HUES48 (cell line): Measurements from ENCODE around the gene RNF167.
A peak's percentile ranks its signal among the peaks of the same experiment; 100 is the strongest.
"Not testable (repeated sequence)": the region's sequence is repeated elsewhere in the genome, so short reads cannot be mapped to it uniquely, and the experiment has no call there.

Source experiments
- H3K27ac ChIP-seq: one replicate; pipeline ENCODE4 v1.7.0; 2013; ENCODE audit warnings: low read depth, low read length, inconsistent platforms
- H3K27me3 ChIP-seq: 2 replicates; pipeline ENCODE4 v1.6.1; 2013; ENCODE audit warnings: mild to moderate bottlenecking, low read length; ENCODE audit not compliant: control insufficient read depth, insufficient read depth
- H3K36me3 ChIP-seq: 2 replicates; pipeline ENCODE4 v1.6.1; 2013; ENCODE audit warnings: low read length; ENCODE audit not compliant: control insufficient read depth, insufficient read depth
- H3K4me1 ChIP-seq: 2 replicates; pipeline ENCODE4 v1.6.1; 2013; ENCODE audit warnings: mild to moderate bottlenecking, low read length; ENCODE audit not compliant: control insufficient read depth, insufficient read depth
- H3K4me3 ChIP-seq: 2 replicates; pipeline ENCODE4 v1.5.1; 2013; ENCODE audit warnings: mild to moderate bottlenecking, low read depth, low read length
- H3K9ac ChIP-seq: 2 replicates; pipeline ENCODE4 v1.6.1; 2013; ENCODE audit warnings: mild to moderate bottlenecking, low read depth, low read length, moderate library complexity
- H3K9me3 ChIP-seq: 2 replicates; pipeline ENCODE4 v1.6.1; 2013; ENCODE audit warnings: low read length; ENCODE audit not compliant: control insufficient read depth, insufficient read depth

RNF167 gene

GRCh38 chr17:4906642-4907041 is 33.4 kb upstream of the RNF167 start:
- not testable (repeated sequence) for H3K36me3 ChIP-seq, H3K9me3 ChIP-seq, H3K27ac ChIP-seq, H3K27me3 ChIP-seq, H3K9ac ChIP-seq, H3K4me3 ChIP-seq
- H3K4me1 ChIP-seq, result peaks cover 16% of the 10 kb centered on the region

DNA sequence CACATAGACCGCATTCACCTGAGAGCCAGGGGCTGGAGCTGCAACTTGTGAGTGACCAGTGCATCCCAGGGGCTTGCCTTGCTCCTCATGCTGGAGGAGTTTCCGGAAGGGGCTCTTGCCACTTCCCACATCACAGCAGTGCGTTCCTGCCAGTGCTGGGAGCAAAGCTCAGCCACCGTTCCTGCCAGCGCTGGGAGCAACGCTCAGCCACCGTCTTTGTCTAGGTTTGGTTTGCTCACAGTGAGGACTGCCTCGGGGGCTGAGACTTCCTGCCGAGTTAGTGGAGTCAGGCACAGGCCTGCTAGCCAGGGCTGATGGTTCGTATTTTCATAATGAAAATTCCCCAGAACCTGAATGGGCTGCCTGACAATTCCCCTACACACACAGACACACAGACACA is 31.8 kb upstream of the RNF167 start:
- Histone ChIP-seq H3K9ac (no peak overlapping the region), H3K27ac (peak overlapping the region; percentile 67), H3K4me3 (no peak overlapping the region), H3K27me3 (no peaks in the 10 kb centered on the region), H3K9me3 (no peaks in the 10 kb centered on the region), H3K4me1 (peaks cover 15% of the 10 kb centered on the region), H3K36me3 (no peaks in the 10 kb centered on the region)

GRCh38 chr17:4908711-4909496 is 31.2 kb upstream of the RNF167 start:
- Histone ChIP-seq H3K4me1 (peaks cover 13% of the 10 kb centered on the region; the same call in 1 of the 2 replicates), H3K36me3 (no peaks in the 10 kb centered on the region), H3K4me3 (no peak overlapping the region), H3K27me3 (no peaks in the 10 kb centered on the region), H3K9me3 (no peaks in the 10 kb centered on the region), H3K9ac (no peak overlapping the region), H3K27ac (peak overlapping the region; percentile 67)

- no peak overlapping the region for H3K4me3 ChIP-seq
- no peak overlapping the region for H3K27ac ChIP-seq
- peaks cover 6% of the 10 kb centered on the region; the same call in 1 of the 2 replicates for H3K4me1 ChIP-seq
- no peaks in the 10 kb centered on the region for H3K9me3 ChIP-seq
- no peaks in the 10 kb centered on the region for H3K27me3 ChIP-seq
- H3K9ac ChIP-seq, result no peak overlapping the region
- no peaks in the 10 kb centered on the region for H3K36me3 ChIP-seq
These were observed 26.1 kb upstream of the RNF167 start for GRCh38 chr17:4913994-4914393.

GRCh38 chr17:4914551-4914950 is 25.5 kb upstream of the RNF167 start:
- not testable (repeated sequence) for H3K36me3 ChIP-seq, H3K4me3 ChIP-seq, H3K4me1 ChIP-seq

DNA sequence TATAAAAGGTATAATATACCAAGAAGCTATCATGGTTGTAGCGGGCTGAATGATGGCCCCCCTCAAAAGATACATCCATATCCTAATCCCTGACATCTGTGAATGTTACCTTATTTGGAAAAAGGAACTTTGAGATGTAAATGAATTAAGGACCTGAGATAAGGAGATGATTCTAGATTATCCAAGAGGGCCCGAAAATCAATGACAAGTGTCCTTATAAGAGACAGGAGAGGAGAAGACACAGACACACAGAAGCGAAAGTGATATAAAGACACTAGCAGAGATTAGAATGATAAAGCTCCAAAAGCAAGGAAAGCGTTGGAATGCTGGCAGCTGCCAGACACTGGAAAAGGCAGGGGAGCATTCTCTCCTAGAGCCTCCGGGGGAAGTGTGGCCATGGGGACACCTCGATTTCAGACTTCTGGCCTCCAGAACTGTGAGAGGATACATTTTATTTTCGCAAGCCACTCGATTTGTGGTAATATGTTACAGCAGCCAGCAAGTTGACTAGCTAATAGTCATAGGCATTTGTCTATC is 20.5 kb upstream of the RNF167 start:
- no peaks in the 10 kb centered on the region for H3K9me3 ChIP-seq
- no peak overlapping the region for H3K4me3 ChIP-seq
- H3K4me1 ChIP-seq, result peaks cover 4% of the 10 kb centered on the region; the same call in 1 of the 2 replicates
- no peaks in the 10 kb centered on the region for H3K36me3 ChIP-seq
- no peaks in the 10 kb centered on the region for H3K27me3 ChIP-seq
- no peak overlapping the region for H3K27ac ChIP-seq
- H3K9ac ChIP-seq, result no peak overlapping the region

More at GRCh38 chr17:4914551-4914950, 25.5 kb upstream of the RNF167 start:
- H3K9ac ChIP-seq, H3K27me3 ChIP-seq, H3K9me3 ChIP-seq, H3K27ac ChIP-seq: not testable (repeated sequence)

DNA sequence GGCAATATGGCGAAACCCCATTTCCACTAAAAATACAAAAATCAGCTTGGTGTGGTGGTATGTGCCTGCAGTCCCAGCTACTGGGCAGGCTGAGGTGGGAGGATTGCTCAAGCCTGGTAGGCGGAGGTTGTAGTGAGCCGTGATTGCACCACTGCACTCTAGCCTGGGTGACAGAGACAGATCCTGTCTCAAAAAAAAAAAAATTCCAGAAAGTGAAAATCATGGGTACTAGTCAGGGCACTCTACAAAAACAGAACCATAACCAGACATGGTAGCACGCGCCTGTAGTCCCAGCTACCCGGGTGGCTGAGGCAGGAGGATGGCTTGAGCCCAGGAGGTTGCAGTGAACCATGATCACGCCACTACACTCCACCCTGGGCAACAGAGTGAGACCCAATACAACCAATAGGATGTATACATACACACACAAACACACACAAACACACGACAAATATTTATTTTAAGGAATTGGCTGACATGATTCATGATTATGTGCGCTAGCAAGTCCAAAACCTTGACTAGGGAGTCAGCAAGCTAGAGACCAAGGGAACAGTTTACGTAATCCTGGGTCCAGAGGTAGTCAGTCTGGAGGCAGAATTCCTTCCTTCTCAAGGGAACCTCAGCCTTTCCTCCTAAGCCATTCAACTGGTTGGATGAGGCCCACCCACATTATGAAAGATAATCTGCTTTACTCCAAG is 19.6 kb upstream of the RNF167 start:
- H3K36me3 ChIP-seq, result no peaks in the 10 kb centered on the region
- H3K9ac ChIP-seq, result no peak overlapping the region
- H3K27ac ChIP-seq, result no peak overlapping the region
- H3K4me1 ChIP-seq, result peaks cover 4% of the 10 kb centered on the region; the same call in 1 of the 2 replicates
- no peak overlapping the region for H3K4me3 ChIP-seq
- no peaks in the 10 kb centered on the region for H3K27me3 ChIP-seq
- no peaks in the 10 kb centered on the region for H3K9me3 ChIP-seq

- Histone ChIP-seq H3K9me3 (no peaks in the 10 kb centered on the region), H3K9ac (no peak overlapping the region), H3K27ac (no peak overlapping the region), H3K36me3 (no peaks in the 10 kb centered on the region), H3K4me3 (no peak overlapping the region), H3K27me3 (no peaks in the 10 kb centered on the region), H3K4me1 (peaks cover 4% of the 10 kb centered on the region; the same call in 1 of the 2 replicates)
These were observed 18.7 kb upstream of the RNF167 start for GRCh38 chr17:4921320-4921719.

DNA sequence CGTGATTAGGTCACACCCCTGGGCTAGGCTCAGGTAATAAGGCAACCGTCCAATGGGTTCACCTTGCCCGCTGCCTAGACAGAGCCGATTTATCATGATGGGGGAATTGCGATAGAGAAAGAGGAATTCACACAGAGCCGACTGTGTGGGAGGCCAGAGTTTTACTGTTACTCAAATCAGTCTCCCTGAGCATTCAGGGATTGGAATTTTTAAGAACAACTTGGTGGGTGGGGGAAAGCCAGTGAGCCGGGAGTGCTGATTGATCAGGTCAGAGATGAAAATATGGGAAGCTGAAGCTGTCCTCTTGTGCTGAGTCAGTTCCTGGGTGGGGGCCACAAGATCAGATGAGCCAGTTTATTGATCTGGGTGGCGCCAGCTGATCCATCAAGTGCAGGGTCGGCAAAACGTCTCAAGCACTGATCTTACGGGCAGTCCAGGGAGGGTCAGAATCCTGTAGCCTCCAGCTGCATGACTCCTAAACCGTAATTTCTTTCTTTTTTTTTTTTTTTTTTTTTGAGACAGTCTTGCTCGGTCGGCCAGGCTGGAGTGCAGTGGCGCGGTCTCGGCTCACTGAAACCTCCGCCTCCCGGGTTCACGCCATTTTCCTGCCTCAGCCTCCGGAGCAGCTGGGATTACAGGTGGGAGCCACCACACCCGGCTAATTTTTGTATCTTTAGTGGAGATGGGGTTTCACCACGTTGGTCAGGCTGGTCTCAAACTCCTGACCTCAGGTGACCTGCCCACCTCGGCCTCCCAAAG is 13.3 kb upstream of the RNF167 start:
- not testable (repeated sequence) for H3K27me3 ChIP-seq, H3K9ac ChIP-seq, H3K4me3 ChIP-seq, H3K36me3 ChIP-seq, H3K9me3 ChIP-seq, H3K4me1 ChIP-seq, H3K27ac ChIP-seq

DNA sequence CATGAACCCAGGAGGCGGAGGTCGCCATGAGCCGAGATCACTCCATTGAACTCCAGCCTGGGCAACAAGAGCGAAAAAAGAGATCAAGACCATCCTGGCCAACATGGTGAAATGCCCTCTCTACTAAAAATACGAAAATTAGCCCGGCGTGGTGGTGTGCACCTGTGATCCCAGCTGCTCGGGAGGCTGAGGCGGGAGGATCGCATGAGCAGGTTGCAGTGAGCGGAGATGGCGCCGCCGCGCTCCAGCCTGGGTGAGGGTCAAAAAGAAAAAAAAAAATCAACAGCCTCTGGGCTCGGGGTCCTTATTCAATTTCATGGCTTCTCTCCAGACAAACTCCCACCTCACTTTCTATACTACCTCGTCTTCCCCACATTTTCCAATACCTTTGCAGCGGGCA is 11.2 kb upstream of the RNF167 start:
- H3K27me3 ChIP-seq, result no peaks in the 10 kb centered on the region
- H3K27ac ChIP-seq, result no peak overlapping the region
- no peak overlapping the region for H3K4me3 ChIP-seq
- no peaks in the 10 kb centered on the region for H3K4me1 ChIP-seq
- no peaks in the 10 kb centered on the region for H3K9me3 ChIP-seq
- peaks cover 3% of the 10 kb centered on the region; the same call in 1 of the 2 replicates for H3K36me3 ChIP-seq
- no peak overlapping the region for H3K9ac ChIP-seq
